ENCODE results near the gene PON1.
A peak's percentile ranks its signal among the peaks of the same experiment; 100 is the strongest.

Gene PON1

DNA sequence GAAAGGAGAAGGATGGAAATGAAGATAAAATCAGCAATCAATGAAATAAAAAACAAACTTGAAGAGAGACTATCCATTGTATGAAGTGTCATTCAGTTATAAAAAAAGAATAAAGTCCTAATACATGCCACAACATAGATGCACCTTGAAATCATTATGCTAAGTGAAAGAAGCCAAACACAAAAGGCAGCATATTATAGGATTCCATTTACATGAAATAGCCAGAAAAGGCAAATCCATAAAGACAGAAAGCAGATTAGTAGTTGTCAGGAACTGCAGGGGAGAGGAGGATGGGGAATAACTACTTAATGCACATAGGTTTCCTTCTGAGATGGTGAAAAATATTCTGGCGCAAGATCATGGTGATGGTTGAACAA is 6.6 kb upstream of the PON1 start:
- Histone ChIP-seq H3K9me3 (ENCODE audit: control insufficient read depth in 1 of 2, low read length in 2 of 2) (no peaks in the 10 kb centered on the region), H3K4me1 (ENCODE audit: control insufficient read depth in 1 of 2, insufficient read depth in 2 of 2, low read length in 2 of 2) (peaks cover 0 to 3% of the 10 kb centered on the region in 2 donors), H3K27ac (ENCODE audit: low read length) (no peak overlapping the region), H3K27me3 (ENCODE audit: low read depth, low read length) (no peaks in the 10 kb centered on the region), H3K36me3 (ENCODE audit: control insufficient read depth in 1 of 2, insufficient read depth in 2 of 2, low read length in 2 of 2) (no peaks in the 10 kb centered on the region), H3K4me3 (ENCODE audit: low read depth in 1 of 2, low read length in 2 of 2) (peak overlapping the region; percentile 54 to 55)

DNA sequence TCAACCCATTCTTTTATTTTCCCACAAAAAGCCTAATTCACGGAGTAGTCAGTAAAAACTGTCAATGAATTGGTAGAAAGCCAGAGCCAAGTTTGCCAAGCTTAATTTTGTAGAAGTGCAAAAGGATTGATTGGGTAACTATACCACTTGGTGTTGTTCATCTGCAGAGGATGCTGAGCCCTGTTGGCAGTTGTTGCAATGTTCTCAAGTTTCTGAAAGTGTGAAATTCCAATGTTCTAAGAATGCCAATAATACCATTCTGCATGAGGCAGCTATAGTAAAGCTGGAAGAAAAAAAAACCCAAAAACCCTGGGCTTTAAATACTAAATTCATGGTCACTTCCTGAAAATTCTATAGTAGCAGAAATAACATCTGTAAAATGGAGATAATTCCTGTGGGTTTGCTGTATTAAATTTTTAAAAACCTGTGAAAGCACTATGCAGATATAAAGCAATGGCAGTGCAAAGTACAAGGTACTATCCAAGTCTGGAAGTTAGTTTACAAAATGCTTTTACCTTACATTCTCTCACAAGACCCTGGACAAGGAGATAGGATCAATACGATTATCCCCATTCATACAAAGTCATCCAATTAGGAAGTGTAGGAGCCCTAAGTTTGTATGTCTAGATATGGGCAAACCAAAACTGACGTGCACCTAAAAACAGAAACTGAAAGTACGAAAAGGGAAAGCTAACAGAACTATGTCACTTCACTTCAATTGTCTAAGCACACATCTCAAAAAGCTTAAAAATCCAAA is 6.0 kb upstream of the PON1 start:
- Histone ChIP-seq H3K4me3 (ENCODE audit: low read depth in 1 of 2, low read length in 2 of 2) (peak overlapping the region; percentile 54 to 55), H3K27ac (ENCODE audit: low read length) (no peak overlapping the region), H3K27me3 (ENCODE audit: low read depth, low read length) (no peaks in the 10 kb centered on the region)

DNA sequence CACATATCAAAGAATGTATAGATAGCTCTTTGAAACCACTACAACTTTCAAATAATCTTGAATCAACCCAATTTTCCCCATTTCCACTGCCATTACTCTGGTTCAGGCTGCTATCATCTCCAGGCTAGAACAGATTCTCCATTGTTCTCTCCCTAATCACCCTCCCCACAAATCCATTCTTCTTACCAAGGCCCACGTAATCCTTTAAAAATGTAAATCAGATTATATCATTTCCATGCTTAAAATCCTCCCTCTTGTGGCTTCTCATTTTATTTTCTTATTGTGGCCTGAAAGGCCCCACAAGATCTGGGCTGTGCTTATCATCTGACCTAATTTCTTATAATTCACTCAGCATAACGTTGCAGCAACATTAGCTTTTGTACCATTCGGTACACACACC is 3.0 kb upstream of the PON1 start:
- Histone ChIP-seq H3K9me3 (ENCODE audit: control insufficient read depth in 1 of 2, low read length in 2 of 2) (no peaks in the 10 kb centered on the region), H3K36me3 (ENCODE audit: control insufficient read depth in 1 of 2, insufficient read depth in 2 of 2, low read length in 2 of 2) (no peaks in the 10 kb centered on the region)

More for the DNA sequence above, 6.0 kb upstream of the PON1 start:
- Histone ChIP-seq H3K9me3 (ENCODE audit: control insufficient read depth in 1 of 2, low read length in 2 of 2) (no peaks in the 10 kb centered on the region), H3K36me3 (ENCODE audit: control insufficient read depth in 1 of 2, insufficient read depth in 2 of 2, low read length in 2 of 2) (no peaks in the 10 kb centered on the region), H3K4me1 (ENCODE audit: control insufficient read depth in 1 of 2, insufficient read depth in 2 of 2, low read length in 2 of 2) (peaks cover 0 to 3% of the 10 kb centered on the region in 2 donors)

DNA sequence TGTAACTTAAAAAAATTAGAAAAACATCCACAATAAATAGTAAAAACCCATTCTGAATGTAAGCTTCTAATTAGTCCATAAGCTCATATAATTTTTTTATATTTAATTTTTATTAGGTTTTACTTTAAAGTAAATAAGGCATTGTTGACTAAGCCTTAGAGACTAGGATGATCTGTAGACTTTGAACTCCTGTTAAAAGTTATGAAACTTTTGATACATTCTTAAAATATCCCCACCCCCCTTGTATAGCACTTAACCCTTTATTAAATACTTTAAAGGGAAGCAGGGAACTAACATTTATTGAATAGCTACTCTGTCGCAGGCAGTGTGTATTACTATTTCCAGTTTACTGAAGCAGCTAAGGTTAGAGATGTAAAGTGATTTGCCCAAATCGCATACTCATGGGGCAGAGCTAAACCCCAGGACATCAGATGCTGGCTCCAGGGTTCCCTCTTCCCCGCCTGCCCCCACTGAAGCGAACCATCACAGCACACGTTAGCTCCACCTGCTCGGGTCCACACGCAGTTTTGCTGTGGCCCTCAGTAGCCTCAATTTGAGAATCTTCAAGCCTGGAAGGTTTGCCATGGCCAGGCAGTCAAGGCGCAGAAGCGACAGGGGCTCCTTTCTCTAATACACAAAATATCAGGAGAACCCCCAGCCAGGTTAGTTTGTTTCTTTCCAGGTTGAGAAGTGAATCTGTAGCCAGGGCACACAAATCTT is 762 bp downstream of the PON1 start:
- H3K9me3 ChIP-seq (ENCODE audit: control insufficient read depth in 1 of 2, low read length in 2 of 2): no peaks in the 10 kb centered on the region
- no peak overlapping the region for H3K4me3 ChIP-seq (ENCODE audit: low read depth in 1 of 2, low read length in 2 of 2)
- no peaks in the 10 kb centered on the region for H3K4me1 ChIP-seq (ENCODE audit: control insufficient read depth in 1 of 2, insufficient read depth in 2 of 2, low read length in 2 of 2)
- no peak overlapping the region for H3K27ac ChIP-seq (ENCODE audit: low read length)
- H3K36me3 ChIP-seq (ENCODE audit: control insufficient read depth in 1 of 2, insufficient read depth in 2 of 2, low read length in 2 of 2): no peaks in the 10 kb centered on the region
- H3K27me3 ChIP-seq (ENCODE audit: low read depth, low read length): no peaks in the 10 kb centered on the region

More for the DNA sequence above, 3.0 kb upstream of the PON1 start:
- Histone ChIP-seq H3K27ac (ENCODE audit: low read length) (no peak overlapping the region), H3K27me3 (ENCODE audit: low read depth, low read length) (no peaks in the 10 kb centered on the region), H3K4me3 (ENCODE audit: low read depth in 1 of 2, low read length in 2 of 2) (no peak overlapping the region), H3K4me1 (ENCODE audit: control insufficient read depth in 1 of 2, insufficient read depth in 2 of 2, low read length in 2 of 2) (peaks cover 0 to 3% of the 10 kb centered on the region in 2 donors)

DNA sequence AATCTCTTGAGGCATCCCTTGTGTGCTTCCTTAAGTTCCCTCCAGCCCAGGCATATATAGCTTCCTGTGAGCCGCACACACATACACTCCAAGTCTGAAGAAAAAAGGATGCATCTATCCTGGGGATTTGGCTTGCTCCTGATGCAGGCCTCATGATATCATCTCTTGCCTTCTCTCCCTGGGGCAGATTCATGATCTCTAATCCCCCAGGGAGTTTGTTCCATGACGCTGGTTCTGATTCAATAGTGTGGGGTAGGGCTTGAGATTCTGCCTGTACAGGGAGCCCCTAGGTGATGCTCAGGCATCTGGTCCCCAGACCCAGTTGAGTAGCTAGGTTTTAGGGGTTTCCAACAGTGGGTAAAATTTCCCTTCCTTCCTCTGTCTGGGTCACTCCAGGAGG is 1.5 kb downstream of the PON1 start:
- H3K27me3 ChIP-seq (ENCODE audit: low read depth, low read length): no peaks in the 10 kb centered on the region
- no peaks in the 10 kb centered on the region for H3K9me3 ChIP-seq (ENCODE audit: control insufficient read depth in 1 of 2, low read length in 2 of 2)
- H3K4me1 ChIP-seq (ENCODE audit: control insufficient read depth in 1 of 2, insufficient read depth in 2 of 2, low read length in 2 of 2): no peaks in the 10 kb centered on the region
- no peak overlapping the region for H3K4me3 ChIP-seq (ENCODE audit: low read depth in 1 of 2, low read length in 2 of 2)
- no peaks in the 10 kb centered on the region for H3K36me3 ChIP-seq (ENCODE audit: control insufficient read depth in 1 of 2, insufficient read depth in 2 of 2, low read length in 2 of 2)
- H3K27ac ChIP-seq (ENCODE audit: low read length): no peak overlapping the region

DNA sequence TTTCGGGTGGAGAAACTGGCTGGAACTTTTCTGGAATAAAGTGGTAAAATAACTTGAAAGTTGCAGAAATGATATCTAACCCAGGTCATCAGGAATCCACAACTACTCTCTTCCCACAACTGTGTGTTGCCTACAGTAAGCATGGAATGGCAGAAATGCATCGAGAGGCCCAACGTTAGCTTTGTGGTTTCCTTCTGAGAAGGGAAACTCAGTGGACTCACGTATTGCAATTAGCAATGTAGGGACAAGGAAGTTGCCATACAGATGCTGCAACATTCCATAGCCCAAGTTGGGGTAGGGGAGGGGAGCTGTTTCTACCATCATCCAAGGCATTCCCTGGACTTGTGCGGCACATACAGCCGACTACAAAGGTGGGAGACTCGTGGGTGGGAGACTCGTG is 1.9 kb downstream of the PON1 start:
- Histone ChIP-seq H3K27me3 (ENCODE audit: low read depth, low read length) (no peaks in the 10 kb centered on the region), H3K36me3 (ENCODE audit: control insufficient read depth in 1 of 2, insufficient read depth in 2 of 2, low read length in 2 of 2) (no peaks in the 10 kb centered on the region), H3K4me3 (ENCODE audit: low read depth in 1 of 2, low read length in 2 of 2) (no peak overlapping the region)

DNA sequence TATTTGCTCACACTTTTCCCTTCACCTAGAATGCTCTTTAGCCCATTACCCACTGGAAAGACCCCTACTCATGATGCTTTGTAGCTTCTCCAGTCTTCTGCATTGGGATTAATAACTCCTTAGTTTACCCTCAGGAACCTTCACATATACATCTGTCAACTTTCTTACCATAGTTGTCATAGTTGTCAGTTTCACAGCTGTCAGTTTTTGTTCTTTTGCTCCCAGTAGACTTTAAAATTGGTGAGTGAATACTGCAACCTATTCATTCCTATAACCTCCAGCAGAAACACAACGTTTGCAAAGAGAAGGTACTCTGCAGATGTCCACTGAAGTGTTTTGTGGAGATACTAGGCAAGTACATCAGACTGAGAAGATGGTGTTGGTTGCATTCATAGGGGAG is 2.6 kb downstream of the PON1 start:
- no peaks in the 10 kb centered on the region for H3K27me3 ChIP-seq (ENCODE audit: low read depth, low read length)
- no peak overlapping the region for H3K4me3 ChIP-seq (ENCODE audit: low read depth in 1 of 2, low read length in 2 of 2)
- H3K27ac ChIP-seq (ENCODE audit: low read length): no peak overlapping the region
- no peaks in the 10 kb centered on the region for H3K9me3 ChIP-seq (ENCODE audit: control insufficient read depth in 1 of 2, low read length in 2 of 2)
- no peaks in the 10 kb centered on the region for H3K4me1 ChIP-seq (ENCODE audit: control insufficient read depth in 1 of 2, insufficient read depth in 2 of 2, low read length in 2 of 2)
- no peaks in the 10 kb centered on the region for H3K36me3 ChIP-seq (ENCODE audit: control insufficient read depth in 1 of 2, insufficient read depth in 2 of 2, low read length in 2 of 2)

More for the DNA sequence above, 1.9 kb downstream of the PON1 start:
- Histone ChIP-seq H3K4me1 (ENCODE audit: control insufficient read depth in 1 of 2, insufficient read depth in 2 of 2, low read length in 2 of 2) (no peaks in the 10 kb centered on the region), H3K9me3 (ENCODE audit: control insufficient read depth in 1 of 2, low read length in 2 of 2) (no peaks in the 10 kb centered on the region), H3K27ac (ENCODE audit: low read length) (no peak overlapping the region)

DNA sequence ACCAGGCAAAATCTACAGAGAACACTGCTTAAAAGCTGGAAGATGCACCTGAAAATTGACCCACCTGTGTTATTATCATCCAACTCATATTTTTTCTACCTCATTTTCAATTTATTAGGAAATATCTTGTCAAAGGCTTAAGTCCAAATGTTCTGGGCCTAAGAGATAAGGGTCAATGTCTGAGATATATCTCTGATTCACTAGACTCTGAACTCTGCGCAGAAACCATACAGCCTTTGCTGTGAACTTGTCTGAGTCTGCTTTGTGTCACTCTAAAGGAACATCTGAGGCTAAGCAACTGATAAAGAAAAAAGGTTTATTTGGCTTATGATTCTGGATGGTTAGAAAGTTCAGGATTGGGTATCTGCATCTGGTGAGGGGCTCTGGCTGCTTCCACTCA is 3.7 kb downstream of the PON1 start:
- H3K4me1 ChIP-seq (ENCODE audit: control insufficient read depth in 1 of 2, insufficient read depth in 2 of 2, low read length in 2 of 2): no peaks in the 10 kb centered on the region
- no peak overlapping the region for H3K27ac ChIP-seq (ENCODE audit: low read length)
- no peak overlapping the region for H3K4me3 ChIP-seq (ENCODE audit: low read depth in 1 of 2, low read length in 2 of 2)
- no peaks in the 10 kb centered on the region for H3K9me3 ChIP-seq (ENCODE audit: control insufficient read depth in 1 of 2, low read length in 2 of 2)
- H3K27me3 ChIP-seq (ENCODE audit: low read depth, low read length): no peaks in the 10 kb centered on the region
- H3K36me3 ChIP-seq (ENCODE audit: control insufficient read depth in 1 of 2, insufficient read depth in 2 of 2, low read length in 2 of 2): no peaks in the 10 kb centered on the region

DNA sequence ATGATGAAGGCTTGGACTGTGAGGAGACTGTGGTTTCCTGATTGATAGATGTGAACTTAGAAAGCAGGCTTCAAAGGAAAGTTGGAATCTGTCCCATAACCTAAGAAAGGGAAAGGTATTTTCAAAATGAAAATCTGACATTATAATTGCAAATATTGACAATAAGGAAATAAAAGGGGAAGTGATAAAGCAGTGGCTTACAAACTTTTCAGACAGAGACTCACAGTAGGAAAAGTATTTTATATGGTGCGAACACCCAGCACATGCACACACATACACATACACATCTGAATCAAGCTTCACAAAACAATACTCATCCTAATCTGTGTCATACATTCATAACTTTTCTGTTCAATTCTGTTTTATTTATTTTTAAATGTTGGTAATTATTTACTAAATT is 4.8 kb downstream of the PON1 start:
- H3K9me3 ChIP-seq (ENCODE audit: control insufficient read depth in 1 of 2, low read length in 2 of 2): no peaks in the 10 kb centered on the region
- H3K36me3 ChIP-seq (ENCODE audit: control insufficient read depth in 1 of 2, insufficient read depth in 2 of 2, low read length in 2 of 2): no peaks in the 10 kb centered on the region
- H3K4me1 ChIP-seq (ENCODE audit: control insufficient read depth in 1 of 2, insufficient read depth in 2 of 2, low read length in 2 of 2): no peaks in the 10 kb centered on the region
- no peaks in the 10 kb centered on the region for H3K27me3 ChIP-seq (ENCODE audit: low read depth, low read length)
- no peak overlapping the region for H3K4me3 ChIP-seq (ENCODE audit: low read depth in 1 of 2, low read length in 2 of 2)
- no peak overlapping the region for H3K27ac ChIP-seq (ENCODE audit: low read length)

DNA sequence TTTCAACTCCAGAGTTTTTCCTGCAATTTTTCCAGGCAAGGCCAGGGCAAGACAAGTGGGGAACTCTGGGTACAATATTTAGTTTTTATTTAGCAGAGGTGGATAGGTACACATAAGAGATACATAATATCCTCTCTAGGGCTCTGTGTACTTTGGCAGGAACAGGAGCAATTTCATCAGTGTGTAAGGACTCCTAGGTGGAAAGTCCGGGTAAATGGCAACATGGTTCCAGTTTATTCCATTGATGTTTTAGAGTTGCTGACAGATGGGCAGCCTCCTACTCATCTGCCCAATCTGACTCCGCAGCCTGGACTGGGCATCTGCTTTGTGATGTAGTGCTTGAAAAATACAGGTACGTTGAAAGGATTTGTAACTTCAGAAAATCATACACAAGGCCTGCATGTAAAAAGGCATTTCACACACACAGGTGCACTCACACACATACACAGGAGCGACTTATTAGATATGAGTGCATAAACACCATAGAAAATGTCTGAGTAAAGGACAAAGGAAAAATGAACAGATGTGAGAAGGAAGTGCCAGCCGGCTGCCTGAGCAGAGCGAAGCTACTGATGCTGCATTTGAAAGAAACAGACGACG is 5.7 kb downstream of the PON1 start:
- Histone ChIP-seq H3K4me1 (ENCODE audit: control insufficient read depth in 1 of 2, insufficient read depth in 2 of 2, low read length in 2 of 2) (no peaks in the 10 kb centered on the region), H3K27me3 (ENCODE audit: low read depth, low read length) (no peaks in the 10 kb centered on the region), H3K36me3 (ENCODE audit: control insufficient read depth in 1 of 2, insufficient read depth in 2 of 2, low read length in 2 of 2) (no peaks in the 10 kb centered on the region), H3K27ac (ENCODE audit: low read length) (no peak overlapping the region), H3K9me3 (ENCODE audit: control insufficient read depth in 1 of 2, low read length in 2 of 2) (no peaks in the 10 kb centered on the region), H3K4me3 (ENCODE audit: low read depth in 1 of 2, low read length in 2 of 2) (no peak overlapping the region)

DNA sequence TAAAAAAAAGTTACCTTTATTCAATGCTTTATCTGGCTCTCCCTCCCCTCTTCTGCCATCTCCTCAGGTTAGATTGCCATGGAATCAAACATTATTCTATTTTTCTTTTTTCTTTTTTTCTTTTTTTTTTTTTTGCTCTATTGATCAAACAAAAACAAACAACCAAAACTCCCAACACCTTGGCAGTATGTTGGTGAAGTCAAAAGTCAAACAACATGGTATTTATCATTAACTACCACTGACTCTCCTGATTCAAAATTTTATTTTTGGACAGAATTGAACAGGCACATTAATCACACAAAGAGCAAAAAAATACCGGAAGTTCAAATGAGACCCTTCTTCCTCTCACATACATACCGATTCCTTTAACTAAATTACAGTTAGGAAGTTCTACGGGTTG is 6.4 kb downstream of the PON1 start:
- no peaks in the 10 kb centered on the region for H3K36me3 ChIP-seq (ENCODE audit: control insufficient read depth in 1 of 2, insufficient read depth in 2 of 2, low read length in 2 of 2)
- no peaks in the 10 kb centered on the region for H3K4me1 ChIP-seq (ENCODE audit: control insufficient read depth in 1 of 2, insufficient read depth in 2 of 2, low read length in 2 of 2)
- no peak overlapping the region for H3K27ac ChIP-seq (ENCODE audit: low read length)

More for the DNA sequence above, 6.4 kb downstream of the PON1 start:
- Histone ChIP-seq H3K4me3 (ENCODE audit: low read depth in 1 of 2, low read length in 2 of 2) (no peak overlapping the region), H3K9me3 (ENCODE audit: control insufficient read depth in 1 of 2, low read length in 2 of 2) (no peaks in the 10 kb centered on the region), H3K27me3 (ENCODE audit: low read depth, low read length) (no peaks in the 10 kb centered on the region)
